HG02884 (cell line): Measurements from ENCODE around the gene RNF212.

ENCODE experiments used
- ATAC-seq: cut with Tn5 transposase; IDR thresholded peaks from one replicate; pipeline ENCODE4 v1.9.1; 2021; ENCODE audit warnings: mild to moderate bottlenecking, moderate library complexity; ENCODE audit not compliant: unreplicated experiment

The RNF212 gene

DNA sequence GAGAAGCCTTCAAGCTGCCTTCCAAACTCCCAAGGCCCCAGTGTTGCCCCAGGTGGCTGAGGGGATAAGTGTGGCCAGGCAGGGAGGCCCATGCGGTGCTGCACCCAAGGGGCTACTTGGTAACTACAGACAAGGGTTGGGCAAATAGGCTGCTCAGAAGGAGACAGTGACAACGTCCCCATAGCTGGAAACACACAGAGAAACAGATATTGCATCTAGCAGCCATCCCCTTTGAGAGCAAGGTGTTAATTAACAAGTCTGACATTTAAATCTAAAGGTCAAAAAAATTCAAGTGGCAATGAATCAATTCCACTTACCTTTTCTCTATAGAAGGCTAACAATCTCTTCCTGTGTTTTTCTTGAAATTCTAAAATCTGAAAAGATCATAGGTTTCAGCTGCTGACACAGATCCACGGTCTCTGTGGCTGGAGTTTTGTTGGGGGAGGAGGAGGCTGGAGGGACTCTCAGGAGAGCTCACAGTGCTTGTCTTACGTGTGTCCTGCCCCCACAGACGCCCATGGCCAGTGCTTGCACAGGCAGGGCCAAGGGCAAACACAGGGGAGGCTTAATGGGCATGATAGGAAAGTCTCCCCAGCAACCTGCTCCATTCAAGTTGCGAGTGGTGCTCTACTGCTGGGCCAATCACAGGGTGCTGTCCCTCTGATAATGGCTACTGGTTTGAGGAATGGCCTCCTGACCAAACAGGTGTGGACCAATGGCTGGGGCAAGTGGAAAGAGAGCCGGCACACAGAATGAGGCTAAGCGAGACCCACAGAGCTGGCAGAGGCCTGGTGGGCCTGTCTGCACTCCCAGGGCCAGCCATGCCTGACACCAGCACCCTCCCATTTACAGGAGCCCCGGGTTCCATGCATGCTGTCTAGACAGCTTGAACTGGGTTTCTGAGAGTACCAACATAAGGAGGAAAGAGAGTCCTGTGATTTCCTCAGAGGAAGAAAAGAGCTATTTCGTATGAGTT is 22.6 kb downstream of the RNF212 start:
- no peak for ATAC-seq

DNA sequence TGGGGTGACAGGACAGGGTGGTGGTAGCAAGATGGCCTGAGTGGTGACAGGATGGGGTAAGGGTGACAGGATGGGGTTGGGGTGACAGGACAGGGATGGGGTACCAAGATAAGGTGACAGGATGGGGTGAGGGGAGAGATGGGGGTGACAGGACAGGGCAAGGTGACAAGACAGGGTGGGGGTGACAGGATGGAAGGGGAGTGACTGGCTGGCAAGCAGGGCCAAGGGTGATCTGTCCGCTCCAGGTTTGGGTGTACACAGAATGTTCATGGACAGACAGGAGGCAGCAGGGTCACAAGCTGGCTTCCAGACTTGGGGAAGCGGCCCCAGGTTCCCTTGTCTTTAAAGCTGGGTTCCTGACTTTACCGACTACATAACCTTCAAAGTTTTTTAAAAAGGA is 23.3 kb downstream of the RNF212 start:
- no peak for ATAC-seq

DNA sequence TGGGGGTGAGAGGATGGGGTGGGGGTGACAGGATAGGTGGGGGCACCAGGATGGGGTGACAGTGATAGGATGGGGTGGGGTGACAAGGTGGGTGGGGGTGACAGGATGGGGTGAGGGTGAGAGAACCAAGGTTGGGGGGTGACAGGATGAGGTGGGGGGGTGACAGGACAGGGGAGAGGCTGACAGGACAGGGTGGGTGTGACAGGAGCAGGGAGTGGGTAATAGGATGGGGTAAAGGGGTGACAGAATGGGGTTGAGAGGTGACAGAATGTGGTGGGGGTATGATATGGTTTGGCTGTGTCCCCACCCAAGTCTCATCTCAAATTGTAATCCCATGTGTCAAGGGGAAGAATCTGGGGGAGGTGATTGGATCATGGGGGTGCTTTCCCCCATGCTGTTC is 26.0 kb downstream of the RNF212 start:
- no peak for ATAC-seq

DNA sequence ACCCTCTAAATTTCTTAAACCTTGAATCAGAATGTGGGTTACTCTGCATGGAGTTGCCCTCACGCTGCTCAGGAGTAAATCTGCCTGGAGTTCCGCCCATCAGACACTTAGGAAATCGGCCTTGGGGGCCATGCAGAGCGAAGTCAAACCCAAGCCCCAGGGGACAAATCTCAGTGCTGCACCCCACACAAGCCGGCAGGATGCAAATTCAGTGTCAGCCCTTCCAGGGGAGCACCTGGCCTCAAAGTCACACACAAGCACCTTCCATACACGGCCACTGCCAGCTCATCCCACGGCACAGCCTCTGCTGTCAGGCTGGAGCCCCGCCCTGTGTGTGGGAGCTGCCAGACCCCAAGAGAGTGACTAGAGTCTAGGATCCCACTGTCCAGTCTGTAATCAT is 27.4 kb downstream of the RNF212 start:
- ATAC-seq, result no peak

DNA sequence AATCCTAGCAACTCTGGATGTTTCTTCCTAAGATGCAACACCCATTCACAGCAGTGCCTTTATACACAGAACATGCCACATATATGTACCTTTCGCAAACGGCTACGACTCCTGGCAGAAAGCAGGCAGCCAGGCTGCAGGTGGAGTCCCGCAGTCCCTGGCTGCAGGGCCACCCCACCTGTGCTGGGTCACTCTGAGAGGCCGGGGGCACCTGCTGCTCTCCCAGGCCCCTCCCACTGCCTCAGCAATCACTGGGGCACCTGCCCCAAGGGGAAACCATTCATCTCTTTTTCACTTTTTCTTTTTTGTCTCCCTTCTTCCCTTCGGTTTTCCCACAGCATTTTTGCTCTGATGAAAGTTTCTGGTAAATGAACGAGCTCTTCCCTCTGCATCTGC is 28.0 kb downstream of the RNF212 start:
- no peak for ATAC-seq

DNA sequence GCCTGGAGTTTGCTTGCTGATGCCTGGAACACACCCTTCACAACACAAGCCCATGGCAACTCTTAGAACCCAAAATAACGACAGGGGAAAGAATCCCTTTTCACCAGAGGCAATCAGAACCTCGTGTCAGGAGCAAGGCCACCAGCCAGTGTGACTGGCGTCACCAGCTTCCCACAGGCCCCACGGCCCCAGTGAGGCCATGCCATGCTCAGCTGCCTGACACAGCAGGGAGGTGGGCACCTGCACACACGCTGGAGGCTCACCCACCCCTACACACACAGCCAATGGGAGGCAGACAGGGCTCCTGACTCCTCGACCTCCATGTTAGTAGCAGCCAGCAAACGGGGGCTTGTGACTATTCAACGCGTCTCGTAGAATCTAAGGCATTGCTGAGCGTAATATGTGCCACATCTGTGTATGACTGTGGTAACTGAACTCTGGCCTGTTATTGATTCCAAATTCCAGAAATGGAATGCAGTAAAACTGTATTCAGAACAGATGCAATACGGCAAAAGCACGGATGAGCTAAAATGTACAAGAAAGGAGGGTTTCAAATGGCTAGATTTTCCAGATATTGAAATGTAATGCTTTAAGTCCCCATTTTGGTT is 28.5 kb downstream of the RNF212 start:
- no peak for ATAC-seq

DNA sequence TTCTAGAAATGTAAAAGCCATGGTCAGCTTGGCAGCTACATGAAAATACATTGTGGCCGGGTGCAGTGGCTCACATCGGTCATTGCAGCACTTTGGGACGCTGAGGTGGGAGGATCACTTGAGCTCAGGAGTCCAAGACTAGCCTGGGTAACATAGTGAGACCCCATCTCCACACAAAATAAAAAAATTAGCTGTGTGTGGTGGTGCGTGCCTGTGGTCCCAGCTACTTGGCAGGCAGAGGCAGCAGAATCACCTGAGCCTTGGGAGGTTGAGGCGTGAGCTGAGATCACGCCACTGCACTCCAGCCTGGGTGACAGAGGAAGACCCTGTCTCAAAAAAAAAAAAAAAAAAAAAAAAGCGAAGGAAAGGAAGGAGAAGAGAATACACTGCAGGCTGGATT is 29.0 kb downstream of the RNF212 start:
- no peak for ATAC-seq

DNA sequence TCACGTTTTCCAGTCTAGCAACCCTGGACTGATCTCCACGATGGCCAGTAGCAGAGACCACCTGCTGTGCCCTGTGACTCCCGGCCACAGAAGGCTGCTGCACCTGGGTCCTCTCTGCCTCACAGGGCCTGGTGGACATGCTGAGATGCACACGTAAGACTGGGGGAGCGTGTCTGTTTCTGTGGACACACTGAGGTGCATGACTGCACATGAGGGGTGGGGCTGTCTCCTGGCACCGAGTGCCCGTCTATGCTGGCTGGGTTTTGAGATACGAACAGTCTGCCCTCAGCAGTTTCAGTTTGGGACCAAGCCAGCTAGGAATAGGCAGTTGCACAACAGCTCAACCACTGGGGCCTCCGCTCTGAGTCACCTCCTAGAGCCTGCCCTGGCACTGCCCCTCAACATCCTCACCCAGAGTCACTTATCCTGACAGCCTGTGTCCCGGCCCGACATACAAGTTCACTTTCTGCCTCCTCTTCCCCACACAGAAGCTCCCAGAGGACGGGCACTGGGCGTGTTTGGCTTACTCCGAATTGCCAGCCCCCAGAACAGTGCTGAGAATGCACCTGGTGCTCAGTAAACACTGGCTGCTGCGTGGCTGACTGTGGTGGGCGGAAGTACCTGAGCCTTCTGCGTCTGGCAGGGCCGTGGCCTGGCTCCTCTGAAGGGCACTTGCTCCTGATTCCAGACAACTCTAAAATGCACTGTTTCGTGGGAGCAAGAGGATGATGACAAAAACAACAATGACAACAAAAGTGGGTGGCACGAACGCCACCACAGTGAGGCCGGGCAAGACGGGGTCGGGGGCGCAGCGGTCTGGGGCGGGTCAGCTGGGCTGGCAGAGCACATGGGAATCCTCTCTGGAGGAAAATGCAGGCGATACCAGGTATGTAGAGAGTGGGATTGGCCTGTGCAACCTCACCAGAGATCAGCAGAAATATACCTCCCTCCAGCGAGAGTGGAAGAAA is 30.9 kb downstream of the RNF212 start:
- no peak for ATAC-seq

DNA sequence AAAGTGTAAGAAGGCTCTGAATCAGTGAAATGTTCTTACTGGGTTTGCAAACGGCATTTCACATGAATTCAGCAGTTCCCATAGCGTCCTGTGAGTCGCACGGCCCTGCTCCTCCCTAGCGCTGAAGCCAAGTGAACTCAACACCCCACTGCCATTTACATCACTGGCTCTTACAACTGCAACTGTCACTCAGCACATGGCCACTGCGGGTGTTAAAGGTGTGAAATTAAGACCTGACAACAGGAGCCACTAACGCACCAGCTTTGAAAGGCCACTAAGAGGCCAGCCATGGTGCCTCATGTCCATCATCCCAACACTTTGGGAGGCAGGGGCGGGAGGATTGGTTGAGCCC is 31.7 kb downstream of the RNF212 start:
- no peak for ATAC-seq

DNA sequence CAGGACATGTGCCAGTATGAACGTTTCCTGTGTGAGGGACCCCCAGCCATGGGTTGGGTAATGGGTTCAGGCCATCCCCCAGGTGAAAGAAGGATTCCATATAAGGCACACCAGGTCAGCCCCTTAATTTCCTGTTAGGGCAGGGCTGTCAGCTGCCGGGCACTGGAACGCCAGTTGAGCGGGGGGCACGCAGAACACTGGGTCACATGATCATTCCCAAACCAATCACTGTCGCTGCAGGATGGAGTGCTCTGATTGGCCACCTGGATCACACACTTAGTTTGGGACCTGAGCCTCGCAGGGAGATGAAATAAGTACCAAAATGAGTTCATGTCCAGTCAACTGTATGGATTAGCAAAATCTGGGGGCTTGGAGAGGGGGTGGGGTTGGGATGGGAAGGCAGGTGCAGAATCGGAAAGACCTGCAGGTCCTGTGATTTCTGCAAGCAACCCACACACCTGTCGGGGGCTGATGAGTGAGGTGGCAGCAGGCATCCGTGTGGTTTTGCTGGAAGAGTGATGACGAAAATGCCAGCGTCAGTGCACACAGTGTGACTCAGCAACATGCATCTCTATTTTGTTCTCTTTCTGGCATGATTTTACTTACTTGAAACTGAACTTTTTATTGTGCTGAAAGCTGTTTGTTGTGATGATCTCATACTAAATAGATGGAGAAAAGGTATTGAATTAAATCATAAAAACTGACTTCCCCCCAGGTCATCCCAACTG is 32.2 kb downstream of the RNF212 start:
- no peak for ATAC-seq

DNA sequence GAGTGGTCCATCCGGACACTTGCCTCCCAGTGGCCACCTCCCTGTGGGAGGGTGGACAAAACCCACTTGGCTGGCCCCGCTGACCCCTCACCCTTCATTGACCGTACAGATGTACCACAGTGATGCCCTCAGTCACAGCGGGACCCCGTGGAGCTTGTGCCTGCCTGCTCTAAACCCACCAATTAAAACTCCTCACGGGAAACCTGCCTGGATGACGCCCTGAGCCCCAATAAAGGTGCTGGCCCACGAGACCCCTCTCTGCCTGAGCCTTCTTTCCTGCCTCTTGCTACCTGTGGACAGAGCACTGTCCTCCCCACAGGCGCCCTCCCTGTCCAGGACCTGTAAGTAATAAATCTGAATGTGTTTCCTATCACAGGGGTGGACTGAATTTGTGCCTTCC is 32.9 kb downstream of the RNF212 start:
- ATAC-seq, result no peak

DNA sequence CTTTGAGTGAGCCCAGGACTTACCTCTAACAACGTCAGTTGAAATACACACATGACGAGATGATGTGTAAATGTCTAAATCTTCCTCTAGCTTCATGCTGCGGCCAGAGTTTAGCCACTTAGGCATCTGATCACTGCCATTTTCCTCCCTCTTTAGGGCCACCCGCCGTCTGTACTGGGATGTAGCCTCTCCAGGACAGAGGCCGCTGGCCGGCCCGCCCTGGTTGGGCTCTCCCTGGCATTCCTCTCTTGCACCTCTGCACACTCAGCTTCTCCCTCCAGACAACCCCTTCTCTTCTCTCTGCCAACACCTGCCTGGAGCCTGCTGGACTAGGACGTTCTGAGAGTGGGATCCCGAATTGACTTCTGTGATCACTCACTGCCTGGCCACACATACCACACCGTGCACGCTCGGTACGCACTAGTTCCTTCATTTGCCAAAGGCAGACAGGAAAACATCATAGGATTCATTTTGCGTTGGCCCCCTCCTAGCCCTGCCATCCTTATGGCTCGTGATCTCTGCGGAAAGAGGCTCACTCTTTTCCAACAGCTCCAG is 33.6 kb downstream of the RNF212 start:
- ATAC-seq, result no peak

DNA sequence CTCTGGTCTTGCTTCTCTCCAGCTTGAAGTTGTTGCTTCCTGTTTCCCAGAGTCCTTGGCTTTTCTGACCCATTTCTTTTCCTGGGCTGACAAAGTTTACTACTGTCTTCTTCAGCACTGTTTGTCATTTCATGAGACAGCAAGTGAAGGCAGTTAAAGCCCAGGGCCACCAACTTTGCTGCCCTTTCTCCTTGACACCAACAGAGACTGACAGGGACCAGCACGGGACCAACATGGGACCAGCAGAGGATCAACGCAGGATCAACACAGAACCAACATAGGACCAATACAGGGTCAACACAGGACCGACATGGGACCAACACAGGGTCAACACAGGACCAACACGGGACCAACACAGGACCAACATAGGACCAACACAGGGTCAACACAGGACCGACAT is 34.9 kb downstream of the RNF212 start:
- ATAC-seq, result no peak

DNA sequence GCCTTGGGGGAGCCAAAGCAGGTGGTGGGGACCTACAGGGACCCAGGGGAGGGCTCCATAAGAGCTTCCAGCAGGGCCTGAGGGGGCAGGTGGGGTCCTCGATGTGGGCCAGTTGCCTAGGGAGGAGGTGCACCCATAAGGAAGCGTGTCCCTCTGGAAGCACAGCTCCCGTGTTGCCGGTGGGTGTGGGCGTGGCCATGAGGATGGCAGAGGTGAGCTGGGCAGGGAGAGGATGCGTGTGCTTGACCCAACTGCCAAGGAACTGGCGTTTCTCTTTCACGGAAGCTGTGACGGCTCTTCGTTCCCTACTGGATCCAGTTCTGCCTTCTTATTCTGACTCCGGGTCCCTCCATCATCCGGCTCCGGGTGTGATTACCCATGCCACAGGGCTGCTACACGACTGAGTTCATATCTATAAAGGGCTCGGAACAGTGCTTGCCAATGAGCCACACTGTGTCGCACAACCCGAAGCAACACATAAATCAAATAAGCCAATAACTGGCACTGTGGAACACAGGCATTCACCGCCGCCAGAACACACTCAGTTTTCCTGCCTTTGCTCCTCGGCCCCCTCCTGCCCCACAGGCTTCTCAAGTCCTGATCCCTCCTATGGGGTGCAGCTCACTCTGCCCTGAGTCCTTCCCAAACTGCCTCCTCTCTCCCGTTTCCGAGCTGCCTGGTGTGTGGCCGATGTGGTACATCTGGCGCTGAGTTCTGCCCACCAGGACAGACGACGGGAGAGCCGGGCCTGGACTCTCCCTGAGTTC is 35.5 kb downstream of the RNF212 start:
- ATAC-seq, result no peak

DNA sequence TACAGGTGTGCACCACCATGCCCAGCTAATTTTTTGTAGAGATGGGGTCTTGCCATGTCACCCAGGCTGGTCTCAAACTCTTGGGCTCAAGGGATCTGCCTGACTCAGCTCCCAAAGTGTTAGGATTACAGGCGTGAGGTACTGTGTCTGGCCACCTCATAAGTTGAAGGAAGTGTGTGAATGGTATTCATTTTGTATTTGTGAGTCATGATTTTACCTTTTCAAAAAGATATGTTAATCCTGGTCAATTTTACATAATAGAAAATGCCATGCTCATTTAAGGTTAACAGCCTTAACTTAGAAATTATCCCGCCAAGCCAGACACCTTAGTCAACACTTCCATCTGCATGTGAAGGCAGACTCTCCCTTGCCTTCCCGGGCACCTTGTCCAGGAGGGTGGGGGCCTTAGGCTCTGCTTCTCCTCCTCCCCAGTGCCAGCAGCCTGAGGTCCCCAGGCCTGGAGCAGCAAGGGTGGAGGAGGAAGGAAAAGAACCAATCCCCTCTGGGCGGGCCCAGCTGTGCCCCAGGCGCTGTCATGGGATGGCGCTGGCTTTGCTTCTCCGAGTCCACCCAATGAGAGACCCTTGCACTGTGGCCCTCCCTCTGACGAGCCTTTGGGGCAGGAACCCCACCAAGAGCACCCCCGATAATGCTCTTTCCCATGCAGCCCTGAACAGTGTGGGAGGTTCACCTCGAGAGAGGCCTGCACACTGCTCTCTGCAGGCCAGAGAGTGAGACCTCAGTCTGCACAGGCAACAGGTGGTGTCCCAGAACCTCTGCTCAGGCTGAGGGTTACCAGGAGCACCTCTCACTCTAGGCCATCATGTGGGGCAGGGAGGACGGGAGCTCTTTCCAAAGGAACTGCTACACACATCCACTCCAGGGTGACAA is 37.3 kb downstream of the RNF212 start:
- ATAC-seq, result no peak

DNA sequence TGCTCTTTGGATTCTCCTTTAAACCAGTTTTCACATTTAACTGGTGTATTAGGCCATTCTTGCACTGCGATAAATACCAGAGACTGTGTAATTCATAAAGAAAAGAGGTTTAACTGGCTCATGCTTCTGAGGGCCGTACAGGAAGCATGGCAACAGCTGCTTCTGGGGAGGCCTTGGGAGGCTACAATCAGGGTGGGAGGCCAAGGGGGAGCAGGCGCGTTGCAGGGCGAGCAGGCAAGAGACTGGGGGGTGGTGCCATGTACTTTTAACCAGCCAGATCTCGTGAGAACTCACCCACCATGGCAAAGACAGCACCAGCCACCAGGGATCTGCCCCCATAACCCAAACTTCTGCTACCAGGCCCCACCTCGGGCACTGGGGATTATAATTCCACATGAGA is 38.1 kb downstream of the RNF212 start:
- ATAC-seq, result no peak

DNA sequence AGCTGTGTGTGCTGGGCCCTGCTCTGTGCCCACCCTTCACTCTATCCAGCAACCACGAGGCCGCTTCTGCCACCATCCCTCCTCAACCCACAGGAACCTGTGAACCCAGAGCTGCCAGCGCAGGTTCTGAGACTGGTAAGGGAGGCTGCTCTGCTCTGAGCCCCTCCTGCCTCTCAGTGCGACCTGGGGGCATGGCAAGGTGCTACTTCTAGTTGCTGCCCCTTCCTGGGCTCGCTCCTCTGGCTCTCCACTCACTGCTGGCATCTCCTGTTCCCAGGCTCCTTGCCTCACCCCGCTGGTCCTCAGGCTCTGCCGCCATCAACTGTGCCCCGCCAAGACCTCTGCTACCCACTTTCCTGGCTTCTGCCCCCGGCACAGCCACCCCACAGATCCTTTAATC is 39.3 kb downstream of the RNF212 start:
- ATAC-seq, result no peak

DNA sequence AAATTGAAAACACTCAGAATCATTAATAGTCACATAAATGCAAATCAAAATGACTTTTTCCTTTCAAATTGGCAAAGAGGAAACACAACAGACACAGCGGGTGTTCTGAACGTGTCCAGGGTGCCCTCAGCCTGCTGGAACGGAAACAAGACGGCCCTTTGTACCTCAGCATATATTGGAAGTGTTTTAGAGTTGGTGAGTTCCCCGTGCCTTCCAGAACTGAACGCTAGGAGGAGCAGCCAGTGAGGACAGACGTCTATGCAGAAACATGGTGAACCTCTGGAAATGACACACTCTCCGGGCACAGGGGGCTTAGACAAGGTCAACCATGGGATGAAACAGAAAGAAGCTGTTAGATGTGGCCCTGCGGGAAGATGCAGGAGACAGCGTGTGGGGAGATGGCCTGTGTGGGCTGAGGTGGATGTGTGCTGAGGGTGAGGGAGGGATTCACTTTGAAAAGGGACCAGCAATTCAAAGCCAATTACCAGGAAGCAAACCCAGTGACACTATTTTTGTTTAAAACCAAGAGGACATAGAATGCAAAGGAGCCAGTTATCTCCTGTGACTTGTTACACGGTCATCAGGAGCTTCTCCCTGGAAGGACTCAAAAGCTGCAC is 40.4 kb downstream of the RNF212 start:
- ATAC-seq, result no peak
